GM19372 (cell line): ENCODE data around the gene NDST3.

Experiments used
- ATAC-seq: cut with Tn5 transposase; IDR thresholded peaks from one replicate; pipeline ENCODE4 v1.9.1; 2021; ENCODE audit warnings: mild to moderate bottlenecking, low read depth, moderate library complexity; ENCODE audit not compliant: unreplicated experiment

The NDST3 gene

DNA sequence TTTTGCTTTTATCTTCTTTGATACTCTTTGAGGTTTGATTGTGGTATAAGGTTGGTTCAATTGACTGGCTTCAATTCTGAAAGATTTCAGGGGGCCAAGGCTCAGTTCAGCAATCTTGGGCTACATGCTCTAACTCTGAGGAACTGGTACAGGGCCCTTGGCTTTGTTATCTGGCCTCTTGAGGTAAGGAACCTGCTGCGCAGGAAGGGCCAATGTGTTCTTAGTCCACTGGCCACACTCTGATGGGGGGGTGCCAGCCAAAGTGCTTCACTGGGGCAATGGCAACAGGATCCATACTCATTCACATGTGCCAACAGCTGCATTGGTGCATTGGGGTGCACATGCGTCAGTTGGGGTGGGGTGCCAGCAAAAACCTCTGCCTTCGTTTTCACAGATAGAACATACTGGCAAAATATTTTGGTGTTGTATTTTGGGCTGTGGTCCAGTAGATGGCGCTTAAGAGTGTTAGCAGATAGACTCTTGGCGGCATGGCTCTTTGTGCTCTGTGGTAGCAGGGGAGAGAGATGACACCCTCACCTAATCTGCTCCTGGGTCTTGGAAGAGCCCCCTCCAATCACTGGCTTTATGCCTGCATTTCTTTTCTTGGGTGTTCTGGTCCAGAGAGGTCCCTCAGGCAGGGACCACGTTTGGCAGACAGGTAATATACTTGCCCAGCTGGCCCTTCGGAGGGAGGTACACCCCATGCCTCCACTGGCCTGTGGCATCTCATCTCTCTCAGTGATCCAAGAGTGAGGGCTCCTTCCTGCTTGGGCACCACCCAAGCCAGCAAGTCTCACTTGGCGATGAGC, 42.9 kb downstream of the NDST3 start:
- ATAC-seq, result peak; percentile 69

DNA sequence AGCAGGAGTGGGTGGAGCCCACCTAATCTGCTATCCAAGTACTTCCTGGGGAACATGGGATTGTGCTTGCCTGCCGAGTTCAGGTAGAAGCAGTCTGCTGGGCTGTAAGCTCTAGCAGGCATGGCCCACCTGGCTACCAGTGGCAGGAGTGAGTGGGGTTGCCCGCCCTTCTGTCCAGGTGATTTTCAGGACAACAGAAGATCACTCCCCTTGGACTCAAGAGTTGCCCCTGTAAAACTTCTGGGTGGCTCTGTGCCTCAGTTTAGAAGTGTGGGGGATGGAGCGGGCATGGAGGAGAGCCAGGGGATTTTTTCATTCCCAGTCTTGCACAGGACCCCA, 43.5 kb downstream of the NDST3 start:
- ATAC-seq, result no peak

DNA sequence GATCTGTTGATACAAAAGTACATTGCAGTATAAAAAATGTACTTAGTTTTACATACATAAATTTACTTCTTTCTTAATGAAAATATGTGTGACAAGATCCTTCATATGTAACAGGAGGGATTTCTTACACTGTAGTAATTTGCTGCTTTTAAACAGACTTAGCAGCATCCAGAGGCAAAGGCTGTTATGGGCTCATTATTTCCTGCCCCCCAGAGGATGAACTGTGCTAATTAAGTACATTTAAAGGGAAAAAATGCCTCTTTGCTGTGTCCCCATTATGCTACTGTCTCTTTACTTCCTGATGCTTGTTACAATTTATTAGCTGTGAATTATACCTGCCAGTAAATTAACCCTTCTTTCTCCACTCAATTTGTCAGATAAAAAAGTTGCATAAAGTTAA, 47.1 kb downstream of the NDST3 start:
- ATAC-seq, result no peak

DNA sequence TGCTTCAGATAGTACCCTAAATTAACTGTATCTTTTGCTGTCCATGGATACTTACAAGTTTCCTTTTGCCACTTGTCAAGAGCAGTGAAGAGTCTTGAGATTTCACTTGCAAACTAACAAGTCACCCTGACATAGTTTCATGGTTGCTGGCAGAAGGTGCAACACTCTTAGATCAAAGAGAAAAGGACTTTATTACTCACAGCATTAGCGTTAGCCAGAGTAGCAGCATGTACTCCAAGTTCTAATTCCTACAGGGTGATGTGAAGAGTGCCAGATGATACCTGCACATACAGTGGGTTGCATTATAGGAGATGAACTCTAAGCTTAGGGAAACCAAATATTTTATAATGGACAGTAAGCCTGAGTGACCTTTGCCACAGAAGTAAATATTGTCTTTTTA, 47.9 kb downstream of the NDST3 start:
- no peak for ATAC-seq

DNA sequence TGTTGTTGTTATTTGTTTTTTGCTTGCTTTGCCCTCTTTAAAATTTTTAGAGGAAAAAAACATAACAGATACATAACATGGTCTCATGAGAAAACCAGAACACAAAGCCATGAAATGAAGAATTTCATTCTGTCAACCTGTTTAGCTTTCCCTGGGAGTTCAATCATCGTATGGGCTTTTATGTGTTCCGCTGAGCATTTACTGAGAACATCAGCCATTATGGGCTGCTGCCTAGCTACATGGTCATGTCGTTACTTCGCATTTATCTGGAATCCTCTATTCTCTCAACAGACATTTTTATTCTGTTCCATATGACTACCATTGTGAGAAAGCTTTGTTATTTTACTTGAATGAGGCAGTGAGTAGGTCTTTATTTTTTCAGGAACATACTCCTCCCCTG, 51.4 kb downstream of the NDST3 start:
- no peak for ATAC-seq

DNA sequence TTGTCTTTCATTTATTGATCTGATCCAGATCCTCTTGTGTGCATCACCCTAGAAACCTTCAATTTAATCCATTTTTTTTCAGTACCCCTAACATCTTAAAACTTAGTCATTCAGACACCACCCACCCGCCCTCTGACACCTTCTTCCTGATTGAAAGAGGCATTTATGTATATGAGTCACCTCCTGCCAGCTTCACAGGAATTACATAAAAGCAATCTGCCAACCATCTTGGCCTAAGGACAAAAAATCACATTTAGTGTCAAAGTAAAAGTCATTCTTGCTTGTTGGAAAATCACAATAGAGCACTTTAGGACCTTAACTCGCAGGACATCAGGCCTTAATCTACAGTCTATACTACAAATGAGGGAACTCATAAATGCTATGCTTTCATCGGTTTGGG, 52.1 kb downstream of the NDST3 start:
- ATAC-seq, result no peak

DNA sequence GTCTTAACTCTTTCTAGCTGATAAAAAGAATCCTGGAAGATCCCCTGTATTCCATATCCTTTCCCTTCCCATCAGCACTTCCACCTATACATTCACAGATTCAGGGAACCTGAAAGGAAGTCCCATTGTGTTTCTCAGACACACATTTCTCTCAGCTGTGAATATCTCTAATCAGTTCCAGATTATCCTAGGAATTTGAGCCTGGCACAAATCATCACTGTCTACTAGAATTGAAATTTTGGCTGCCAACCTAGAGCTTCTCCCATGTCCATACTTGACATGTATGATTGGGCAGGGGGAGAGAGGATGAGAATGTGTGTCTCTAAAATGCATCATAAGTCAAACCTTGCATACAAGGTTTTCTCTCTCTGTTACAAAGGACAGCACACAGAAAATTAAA, 53.1 kb downstream of the NDST3 start:
- no peak for ATAC-seq

DNA sequence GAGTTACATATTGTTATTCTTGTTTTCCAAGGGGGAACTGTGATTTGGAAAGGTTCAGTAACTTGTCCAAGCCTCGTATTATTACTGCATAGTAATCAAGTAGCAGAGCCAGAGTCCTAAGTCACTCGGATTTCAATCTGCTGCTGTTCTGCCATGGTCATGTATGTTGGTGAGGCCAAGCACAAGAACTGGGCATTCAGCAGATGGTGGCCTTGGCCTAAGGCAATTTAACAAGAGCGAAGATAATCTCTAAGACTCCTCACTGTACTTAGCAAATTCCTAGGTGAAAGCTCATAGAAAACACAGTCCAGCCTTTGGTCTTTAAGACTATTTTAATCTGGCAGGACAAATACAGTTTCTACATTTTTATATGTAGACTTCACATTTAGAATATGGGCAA, 64.8 kb downstream of the NDST3 start:
- no peak for ATAC-seq

DNA sequence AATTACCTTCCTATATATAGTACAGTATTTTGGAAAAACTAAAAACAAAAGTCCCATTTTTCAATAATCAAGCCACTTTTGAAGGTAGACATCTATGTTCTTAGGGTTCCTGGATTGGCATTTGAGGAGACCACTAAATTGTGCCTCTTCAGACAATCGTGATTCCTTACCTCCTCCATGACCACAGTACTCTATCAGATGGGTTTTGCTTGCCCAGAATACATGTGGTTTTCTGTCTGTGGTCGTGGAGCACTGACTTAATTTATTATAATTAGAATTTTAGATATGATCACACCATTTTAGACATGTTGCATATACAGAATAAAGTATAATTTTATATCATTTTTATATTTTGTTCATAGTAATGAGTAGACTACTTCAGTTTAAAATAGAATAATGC, 67.9 kb downstream of the NDST3 start:
- ATAC-seq, result no peak

DNA sequence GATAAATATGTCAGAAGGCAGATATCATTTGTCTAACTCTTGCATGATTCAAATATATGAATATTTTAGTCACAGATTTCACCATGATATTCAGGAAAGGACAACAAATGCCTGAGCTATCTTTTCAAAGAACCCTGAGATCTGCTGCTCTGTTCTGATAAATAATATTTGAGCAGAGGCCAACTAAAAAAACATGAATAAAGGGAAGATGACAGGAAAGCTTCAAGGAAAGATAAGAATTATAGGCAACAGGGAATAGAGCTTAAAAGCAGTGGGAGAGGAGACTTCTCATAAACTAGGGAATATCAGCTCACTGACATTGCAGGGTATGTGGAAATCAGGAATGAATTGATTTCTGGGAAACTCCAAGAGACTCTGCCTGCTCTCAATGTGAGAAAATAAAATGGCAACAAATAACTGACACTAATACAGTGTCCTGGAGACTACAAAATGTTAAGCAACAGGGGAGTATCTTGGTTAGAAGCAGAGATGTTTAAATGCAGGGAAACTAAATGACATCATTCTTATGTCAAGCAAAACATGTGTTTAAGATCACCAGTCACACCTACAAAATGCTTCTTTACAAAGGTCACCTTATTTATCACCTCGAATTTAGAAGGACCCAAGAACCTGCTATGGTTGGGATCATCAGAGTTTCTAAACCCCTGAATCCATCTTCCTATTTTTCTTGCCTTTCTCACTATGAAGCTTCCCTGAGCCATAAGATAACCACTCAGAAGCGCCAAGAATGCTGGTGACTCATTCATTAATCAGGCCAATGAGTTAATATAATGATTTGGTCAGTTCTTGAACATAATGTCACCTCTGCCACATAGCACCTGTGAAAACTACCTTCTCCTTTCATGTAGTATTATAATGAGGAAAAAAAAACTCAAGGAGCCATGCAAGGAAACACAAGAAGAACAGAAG, 78.1 kb downstream of the NDST3 start:
- no peak for ATAC-seq

DNA sequence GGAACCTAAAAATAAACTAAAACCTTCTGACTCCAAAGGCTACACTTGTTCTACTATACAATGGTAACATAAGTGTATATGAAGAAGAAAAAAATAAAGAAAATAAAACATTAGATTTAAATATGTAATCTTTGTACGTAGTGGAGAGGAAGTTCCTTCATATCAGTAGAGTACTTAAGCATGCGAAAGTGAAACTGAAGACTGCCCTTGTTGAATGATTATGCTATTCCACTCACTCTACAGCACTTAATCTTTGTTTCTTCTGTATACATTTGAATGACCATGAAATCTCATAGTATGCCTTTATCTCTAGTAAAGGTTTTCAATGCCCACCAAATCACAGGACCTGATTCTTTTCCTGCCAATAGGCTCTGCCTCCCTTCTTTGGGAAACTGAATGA, 78.9 kb downstream of the NDST3 start:
- ATAC-seq, result no peak

DNA sequence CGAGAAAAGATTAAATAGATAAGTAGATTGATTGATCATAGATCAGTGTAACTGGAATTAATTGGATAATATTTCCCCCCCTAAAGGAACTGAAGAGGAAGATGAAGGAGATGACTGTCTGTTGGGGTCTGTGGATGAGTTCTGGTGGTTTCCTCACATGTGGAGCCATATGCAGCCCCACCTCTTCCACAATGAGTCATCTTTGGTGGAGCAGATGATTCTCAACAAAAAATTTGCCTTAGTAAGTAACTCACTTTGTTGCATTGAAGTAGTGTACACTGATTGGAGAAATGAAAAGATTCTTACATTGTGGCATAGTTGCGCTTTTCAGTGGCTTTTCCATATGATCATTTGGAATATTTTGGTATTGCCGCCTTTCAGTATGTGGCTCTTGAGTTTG, 80.4 kb downstream of the NDST3 start:
- no peak for ATAC-seq

DNA sequence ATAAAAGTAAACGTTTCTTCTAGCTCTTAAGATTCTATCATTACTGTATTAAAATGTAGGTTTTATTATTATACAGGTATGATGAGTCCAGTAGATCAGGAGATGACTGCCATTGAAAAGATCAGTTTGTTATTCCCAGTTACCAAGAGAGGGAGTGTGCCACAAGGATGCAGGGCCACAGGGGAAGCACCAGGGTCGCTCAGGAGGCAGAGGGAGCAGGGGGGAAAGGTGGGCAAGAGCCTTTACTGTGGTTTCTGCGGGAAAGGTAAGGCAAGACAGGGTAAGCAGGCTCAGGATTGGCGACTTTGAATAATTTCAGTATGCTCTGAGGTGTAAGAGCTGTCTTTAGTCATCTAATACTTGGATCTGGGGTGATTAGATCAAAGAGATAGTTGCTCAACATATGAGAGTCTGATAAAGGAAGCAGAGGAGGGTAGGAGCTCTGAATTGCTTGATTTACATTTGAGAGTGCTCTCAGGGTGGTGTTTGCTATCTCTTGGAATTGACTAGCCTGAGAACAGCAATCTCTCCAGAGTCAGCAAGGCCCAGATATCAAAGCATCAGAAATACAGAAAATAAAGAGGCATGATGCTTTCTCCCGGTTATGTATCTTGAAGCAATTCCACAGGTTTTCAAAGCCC, 86.0 kb downstream of the NDST3 start:
- ATAC-seq, result no peak

DNA sequence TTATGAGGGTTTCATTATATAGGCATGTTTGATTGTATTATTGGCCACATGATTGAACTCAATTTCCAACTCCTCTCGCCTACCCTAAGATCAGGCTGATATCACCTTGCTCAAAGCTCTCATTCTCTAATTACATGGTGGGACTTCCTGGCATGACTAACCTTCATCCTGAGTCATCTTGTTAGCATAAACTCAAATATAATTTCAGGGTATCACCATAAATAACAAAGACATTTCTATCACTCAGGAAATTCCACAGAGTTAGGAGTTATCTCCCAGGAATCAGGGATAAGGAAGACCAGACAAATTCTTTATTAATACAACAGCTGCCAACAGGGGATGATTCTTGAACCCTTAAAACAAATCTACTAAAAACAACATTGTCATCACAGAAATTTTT, 90.7 kb downstream of the NDST3 start:
- no peak for ATAC-seq

DNA sequence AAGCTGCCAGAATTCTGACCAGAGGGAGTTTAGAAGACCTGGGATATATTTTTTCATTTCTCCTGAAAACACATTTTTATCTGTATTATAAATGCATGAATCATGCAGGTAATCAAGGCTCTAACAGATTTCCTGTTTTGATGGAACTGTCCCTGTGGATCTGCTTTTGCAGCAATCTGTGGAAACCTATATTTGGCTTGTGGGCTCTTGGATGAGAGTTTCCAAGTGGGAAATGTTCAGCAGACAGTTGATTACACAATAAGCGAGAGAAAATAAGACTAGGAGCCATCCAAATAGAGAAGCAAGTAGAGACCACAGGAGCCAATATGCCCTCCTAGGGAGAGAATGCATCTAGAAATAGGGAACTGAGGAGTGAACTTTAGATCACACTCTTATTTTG, 105.0 kb downstream of the NDST3 start:
- no peak for ATAC-seq

DNA sequence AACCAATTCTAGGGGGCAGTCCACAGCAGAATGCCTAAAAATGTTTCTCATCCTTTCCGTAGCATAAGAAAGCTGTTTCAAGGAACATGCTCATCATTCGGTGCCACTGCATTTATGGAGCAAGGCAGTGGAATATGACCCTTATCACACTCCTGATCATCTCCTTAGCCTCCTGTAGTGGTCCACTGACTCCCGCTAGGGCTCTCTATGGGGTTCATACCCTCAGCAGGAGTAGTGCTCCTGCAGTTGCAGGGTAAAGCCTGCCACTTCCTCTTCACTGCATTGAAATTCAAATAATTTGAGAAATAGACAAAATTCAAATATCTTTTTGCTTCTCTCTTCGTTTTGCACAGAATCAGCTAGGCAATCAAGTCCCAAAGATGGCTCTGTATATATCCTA, 107.0 kb downstream of the NDST3 start:
- no peak for ATAC-seq

DNA sequence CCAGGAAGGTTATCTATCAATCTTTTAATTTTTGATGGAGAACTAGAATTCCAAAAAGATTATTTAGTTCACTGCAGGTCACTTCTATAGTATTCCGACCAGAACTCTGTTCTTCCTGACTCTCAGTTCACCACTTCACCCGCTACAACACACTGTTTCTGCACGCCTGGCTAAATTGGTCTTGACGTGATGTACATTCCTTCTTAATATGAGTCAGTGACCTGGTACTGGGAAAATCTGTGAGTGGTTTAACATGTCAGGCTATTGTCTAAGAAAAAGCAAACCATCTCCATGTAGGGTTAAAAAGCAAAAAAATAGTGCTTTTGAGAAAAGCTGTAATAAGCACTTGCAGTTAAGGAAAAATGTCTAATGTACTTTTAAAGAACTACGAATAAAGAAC, 120.4 kb downstream of the NDST3 start:
- no peak for ATAC-seq

DNA sequence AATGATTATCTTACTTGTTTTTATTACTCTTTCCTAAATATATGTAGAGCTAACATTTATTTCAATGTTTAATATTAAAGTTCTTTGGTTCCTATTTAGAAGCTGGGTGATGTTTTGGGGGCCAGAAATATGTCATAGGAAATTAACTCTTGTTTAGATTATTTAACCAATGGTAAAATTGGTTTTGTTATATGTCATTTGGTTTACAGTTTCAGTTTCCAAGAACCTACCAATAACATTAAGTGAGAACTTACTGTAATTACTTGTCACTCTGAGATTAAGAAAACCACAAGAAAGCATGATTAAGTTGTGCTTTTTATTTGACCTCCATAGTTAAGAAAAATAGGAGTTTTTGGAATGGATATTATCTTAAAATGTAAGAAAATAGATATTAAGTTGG, 121.2 kb downstream of the NDST3 start:
- no peak for ATAC-seq

DNA sequence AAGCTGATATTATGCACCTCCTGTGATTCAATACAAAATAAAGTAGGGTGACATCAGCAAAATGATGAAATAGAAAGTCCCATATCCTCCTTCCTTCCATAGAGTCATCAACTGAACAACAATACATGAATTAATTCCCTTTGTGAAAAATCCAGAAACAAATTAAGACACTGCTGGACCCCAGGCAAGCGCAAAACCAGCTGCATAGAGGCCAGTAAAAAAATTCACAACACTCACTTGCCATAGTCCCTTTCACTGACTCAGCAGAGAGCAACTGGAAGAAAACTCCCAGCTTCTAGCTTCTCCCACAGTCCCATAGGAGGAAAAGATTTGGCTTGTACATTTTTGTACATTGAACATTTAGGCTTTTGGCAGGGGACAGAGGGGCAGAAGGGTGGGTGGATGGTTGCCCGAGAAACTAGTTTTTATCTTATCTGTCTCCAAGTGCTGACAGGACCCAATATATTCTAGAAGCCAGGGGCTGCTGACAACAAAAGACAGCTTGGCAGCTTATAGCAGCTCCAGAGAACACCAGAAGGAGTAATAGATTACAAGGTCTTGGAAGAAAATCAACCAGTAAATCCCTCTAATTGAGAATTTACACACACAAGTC, 124.6 kb downstream of the NDST3 start:
- no peak for ATAC-seq

DNA sequence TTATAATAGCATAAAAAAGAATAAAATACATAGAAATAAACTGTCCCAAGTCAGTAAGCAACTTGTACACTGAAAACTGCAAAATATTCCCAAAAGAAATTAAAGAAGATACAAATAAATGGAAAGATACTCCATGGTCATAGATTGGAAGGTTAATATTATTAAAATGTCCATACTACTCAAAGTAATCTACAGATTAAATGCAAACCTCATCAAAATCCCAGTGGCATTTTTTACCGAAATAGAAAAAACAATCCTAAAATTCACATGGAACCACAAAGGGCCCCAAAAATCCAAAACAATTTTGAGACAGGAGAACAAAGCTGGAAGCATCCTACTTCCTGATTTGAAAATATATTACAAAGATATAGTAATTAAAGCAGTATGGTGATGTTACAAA, 133.0 kb downstream of the NDST3 start:
- no peak for ATAC-seq

DNA sequence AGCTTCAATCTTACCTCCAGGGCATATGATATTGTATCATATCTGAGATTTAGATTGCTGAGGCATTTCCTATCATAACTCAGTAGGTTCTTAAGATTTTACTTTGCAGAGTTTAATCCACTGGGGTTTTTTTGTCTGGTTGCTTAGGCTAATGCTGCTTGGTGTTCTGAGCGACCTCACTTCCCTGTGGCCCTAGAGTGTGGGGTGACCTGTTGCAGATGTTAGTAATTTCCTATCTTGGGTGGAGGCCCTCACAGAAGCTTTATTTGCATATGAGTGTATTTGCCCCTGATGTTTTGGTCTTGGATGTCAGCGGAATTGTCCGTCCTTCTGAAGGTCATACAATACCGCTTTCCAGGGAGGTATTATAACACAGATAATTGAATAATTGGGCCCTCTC, 137.1 kb downstream of the NDST3 start:
- ATAC-seq, result no peak
